ENCODE measurements around the gene PIK3R5.

- TF ChIP-seq POLR2A (IDR thresholded peaks at IDR 0.05), result no peak
- TF ChIP-seq CTCF (IDR thresholded peaks at IDR 0.05), result peak in 1 of 3 donors; percentile 25
Observed at GRCh38 chr17:8997994-8998628, 32.6 kb upstream of the PIK3R5 start.

Measured in lower leg skin (tissue), 3 donors.